ENCODE data around the gene ADD2.
A peak's percentile ranks its signal among the peaks of the same experiment; 100 is the strongest.
"Not testable (repeated sequence)": the region's sequence is repeated elsewhere in the genome, so short reads cannot be mapped to it uniquely, and the experiment has no call there.

ADD2 gene, protein sequence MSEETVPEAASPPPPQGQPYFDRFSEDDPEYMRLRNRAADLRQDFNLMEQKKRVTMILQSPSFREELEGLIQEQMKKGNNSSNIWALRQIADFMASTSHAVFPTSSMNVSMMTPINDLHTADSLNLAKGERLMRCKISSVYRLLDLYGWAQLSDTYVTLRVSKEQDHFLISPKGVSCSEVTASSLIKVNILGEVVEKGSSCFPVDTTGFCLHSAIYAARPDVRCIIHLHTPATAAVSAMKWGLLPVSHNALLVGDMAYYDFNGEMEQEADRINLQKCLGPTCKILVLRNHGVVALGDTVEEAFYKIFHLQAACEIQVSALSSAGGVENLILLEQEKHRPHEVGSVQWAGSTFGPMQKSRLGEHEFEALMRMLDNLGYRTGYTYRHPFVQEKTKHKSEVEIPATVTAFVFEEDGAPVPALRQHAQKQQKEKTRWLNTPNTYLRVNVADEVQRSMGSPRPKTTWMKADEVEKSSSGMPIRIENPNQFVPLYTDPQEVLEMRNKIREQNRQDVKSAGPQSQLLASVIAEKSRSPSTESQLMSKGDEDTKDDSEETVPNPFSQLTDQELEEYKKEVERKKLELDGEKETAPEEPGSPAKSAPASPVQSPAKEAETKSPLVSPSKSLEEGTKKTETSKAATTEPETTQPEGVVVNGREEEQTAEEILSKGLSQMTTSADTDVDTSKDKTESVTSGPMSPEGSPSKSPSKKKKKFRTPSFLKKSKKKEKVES

GRCh38 chr2:70767699-70768589, at the start of gene ADD2:
ADD2 (minus strand) TSS chr2:70768200; CDS start chr2:70706408, 61,792 bp downstream.
- DNase-seq: peak; percentile 16 to 71

- no peak for DNase-seq
Measured at GRCh38 chr2:70817284-70817954, 49.4 kb upstream of the ADD2 start.

GRCh38 chr2:70816726-70817125, 48.7 kb upstream of the ADD2 start:
- no peak for DNase-seq

DNA sequence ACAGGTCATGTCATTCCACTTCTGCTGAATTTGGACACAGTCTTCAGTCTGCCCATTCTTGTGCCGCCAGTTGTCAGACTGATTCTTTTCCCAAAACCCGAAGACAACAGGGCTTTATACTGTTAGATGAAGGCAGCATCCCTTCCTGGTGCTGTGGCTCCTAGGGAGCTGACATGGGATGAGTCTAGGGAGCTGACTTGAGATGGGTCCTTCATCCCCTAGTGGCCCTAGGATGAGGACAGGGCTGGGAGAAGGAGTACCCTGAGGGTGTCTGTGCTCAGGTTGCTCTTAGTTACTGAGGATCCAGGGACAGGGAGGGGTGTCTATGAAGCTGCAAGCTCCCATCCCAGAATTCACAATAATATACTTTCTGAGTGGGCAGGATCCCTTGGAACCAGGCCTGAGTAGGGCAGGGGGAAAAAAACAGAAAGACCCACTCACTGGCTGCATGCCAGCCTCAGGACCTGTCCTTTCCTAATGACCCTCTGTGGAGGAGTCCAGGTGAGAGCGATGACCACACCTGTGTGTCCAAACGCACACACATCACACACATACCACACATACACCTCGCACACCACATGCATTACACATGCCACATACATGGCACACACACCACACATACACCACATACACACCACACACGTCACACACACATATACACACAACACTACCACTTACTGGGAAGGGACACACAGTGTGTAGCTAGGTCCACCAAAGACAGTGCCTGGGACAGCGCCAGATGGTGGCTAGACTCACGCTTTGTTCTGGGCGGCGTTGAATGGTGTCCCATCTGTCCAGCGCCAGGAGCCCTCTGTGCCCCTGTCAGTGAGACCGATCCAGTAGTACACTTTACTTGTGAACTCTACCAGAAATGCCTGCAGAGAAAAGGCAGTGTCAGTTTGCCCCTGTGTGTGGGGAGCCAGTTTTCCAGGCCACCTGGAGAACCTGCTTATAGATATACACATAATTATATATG, 41.3 kb upstream of the ADD2 start:
- DNase-seq: peak; percentile 71 to 85

GRCh38 chr2:70807828-70808118, 39.8 kb upstream of the ADD2 start:
- no peak for DNase-seq

- peak; percentile 19 to 49 for DNase-seq
Measured at GRCh38 chr2:70807102-70807827, 39.3 kb upstream of the ADD2 start.

GRCh38 chr2:70806620-70807019, 38.6 kb upstream of the ADD2 start:
- DNase-seq: no peak

DNA sequence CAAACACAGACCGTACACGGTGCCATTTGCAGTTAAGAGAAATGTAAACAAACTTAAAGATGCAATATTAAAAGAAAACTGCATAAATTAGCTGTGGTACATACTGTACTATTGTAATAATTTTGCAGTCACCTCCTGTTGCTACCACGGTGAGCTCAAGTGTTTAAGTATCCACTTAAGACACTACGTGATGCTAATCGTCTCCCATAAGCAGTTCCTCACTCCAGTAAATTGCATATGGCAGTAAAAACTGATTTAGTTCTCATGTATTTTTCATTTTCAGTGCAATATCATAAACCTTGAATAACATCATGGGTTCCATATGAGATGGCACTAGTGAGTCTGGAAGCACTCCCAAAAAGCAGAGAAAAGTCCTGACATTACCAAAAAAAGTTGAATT, 38.0 kb upstream of the ADD2 start:
- peak; percentile 71 to 84 for DNase-seq

- DNase-seq: no peak
Measured at GRCh38 chr2:70801607-70802263, 33.7 kb upstream of the ADD2 start.

DNA sequence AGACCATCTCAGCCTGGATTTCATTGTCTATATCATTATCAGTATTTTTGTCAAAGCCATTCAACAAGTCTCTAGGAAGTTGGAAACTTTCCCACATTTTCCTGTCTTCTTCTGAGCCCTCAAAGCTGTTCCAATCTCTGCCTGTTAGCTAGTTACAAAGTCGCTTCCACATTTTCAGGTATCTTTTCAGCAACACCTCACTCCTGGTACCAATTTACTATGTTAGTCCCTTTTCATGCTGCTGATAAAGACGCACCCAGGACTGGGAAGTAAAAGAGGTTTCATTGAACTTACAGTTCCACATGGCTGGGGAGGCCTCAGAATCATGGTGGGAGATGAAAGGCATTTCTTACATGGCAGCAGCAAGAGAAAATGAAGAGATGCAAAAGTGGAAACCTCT, 31.7 kb upstream of the ADD2 start:
- DNase-seq: no peak

- not testable (repeated sequence) for DNase-seq
Measured at GRCh38 chr2:70797996-70798395, 30.0 kb upstream of the ADD2 start.

- no peak for DNase-seq
Measured at GRCh38 chr2:70797506-70797905, 29.5 kb upstream of the ADD2 start.

DNA sequence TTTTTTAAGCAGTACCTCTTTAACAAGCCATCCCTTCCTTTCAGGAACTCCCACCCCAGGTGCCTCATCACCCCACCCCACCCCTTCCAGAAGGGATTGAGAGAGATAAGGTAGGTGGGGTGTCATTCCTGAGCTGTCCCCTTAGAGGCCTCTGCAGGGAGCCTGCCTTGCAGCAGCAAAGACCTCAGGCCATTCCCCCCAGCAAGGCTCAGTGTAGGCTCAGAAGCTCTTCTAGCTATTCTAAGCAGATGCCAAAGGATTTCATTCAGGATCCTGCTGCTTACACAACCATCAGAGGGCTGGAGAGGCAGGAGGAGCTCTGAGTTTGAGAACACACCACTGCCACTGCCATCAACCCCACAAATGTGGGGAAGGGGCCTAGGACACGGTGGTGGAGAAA, 28.3 kb upstream of the ADD2 start:
- no peak for DNase-seq

DNA sequence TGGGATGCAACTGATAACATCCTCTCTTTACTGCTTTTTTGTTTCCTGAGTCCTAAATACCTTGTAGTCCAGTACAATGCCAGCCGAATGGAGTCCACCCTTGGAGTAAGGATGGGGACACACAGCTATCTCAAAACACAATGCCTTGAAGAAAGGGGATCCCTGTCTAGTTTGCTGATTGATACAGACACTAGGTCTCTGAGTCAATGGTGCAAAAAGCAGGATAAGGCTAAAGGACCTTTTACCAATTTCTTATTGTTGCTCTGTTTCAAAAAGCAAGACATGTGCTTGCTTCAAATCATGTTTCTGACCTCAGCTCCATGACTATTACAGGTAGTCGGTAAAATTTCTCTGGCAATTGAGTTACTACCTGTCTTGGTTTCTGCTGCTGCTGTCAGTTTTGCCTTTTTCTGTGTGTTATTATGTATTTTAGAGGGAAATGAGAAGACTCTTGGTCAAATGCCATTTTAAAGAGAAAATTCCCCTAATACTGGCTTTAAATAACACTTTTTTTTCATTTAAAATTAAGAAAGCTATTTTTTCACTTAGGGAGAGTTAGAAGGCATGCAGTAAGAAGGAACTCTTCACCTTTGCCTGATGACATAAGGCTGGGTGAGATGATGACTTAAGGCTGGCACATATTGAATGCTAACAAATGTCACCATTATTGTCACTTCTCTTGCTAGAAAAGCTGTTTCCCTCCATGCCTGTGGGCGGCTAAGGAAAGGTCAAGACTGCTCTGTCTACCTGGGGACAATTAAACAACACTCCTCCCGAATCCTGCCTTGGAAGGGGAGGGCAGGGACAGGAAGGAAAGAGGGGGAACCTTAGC, 27.4 kb upstream of the ADD2 start:
- DNase-seq: no peak

DNA sequence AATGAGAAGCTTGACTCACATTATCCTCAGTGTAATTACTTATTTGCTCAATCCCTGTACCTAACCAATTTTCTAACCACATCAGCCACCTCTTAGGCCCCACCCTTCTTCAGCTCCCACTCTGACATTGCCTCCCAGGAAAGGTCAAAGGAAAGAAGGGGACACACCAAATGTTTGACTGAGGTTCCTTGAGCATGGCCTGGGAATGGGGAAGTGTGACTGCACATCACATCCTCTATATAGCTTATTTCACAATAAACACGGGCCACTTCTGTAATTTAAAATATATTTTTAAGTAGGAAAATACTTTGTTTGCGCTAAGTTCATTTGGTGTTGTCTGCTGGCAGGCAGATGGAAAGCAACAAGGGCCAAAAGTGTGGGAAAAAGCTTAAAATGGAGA, 25.4 kb upstream of the ADD2 start:
- no peak for DNase-seq

DNA sequence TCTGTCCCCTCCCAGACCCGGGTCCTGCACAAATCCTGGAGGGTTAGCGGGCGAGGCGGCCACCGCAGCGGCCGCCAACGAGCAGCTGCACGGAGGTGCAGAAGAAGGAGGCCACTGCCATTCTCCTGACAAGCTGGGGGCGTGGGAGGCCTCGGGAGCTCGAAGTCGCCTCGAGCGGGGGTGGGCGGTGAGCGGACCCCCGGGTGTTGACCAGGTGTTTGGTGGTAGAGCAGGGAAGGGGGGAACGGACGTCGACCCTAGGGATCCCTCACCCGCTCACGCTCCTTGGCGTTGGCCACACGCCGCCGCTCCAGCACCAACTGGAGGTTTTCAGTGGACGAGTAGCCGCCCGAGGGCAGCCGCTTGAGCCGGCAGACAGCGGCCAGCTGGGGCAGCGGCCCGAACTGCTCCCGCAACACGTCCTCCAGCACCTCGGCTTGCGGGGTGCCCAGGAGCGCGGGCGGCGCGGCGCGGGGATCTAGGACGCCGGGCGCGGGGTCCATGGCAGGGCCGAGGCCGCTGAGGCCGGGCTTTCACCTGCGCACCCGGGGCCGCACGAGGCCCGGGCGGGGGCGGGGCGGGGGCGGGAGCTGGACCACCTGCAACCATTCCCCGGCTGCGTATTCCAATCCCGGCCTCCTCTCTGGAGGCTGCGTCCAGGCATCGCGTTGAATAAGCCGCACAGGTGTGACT, 22.3 kb upstream of the ADD2 start, which contains the start of gene FIGLA:
Gene FIGLA, minus strand, starts transcription at position 508 of the 693 bp plus-strand sequence. Its CDS starts 5 bp downstream, at position 503.
- peak in 1 of 2 experiments; percentile 20 for DNase-seq

- DNase-seq: peak; percentile 51 to 81
Measured at GRCh38 chr2:70789304-70790135, 21.5 kb upstream of the ADD2 start.
